ENCODE measurements around the gene TEX2.

GRCh38 chr17:64202683-64203344 lies 60.2 kb downstream of the TEX2 start:
- TF ChIP-seq GABPA (IDR thresholded peaks at IDR 0.05; ENCODE audit: low read depth) = no peak
- TF ChIP-seq CTCF (IDR thresholded peaks at IDR 0.05; ENCODE audit: insufficient read depth, low read length) = no peak
- no peak for TF ChIP-seq POLR2AphosphoS5 (IDR thresholded peaks at IDR 0.05; ENCODE audit: low read depth)
- TF ChIP-seq REST (IDR thresholded peaks at IDR 0.05; ENCODE audit: insufficient replicate concordance, low read depth) = no peak

Measured in HL-60 (cell line).